ENCODE results near the gene ITSN1. TPM values are rescaled to one million over a fixed set of nuclear protein-coding genes. Genes with fewer than 3 reads are reported as not detected.

The ITSN1 gene
- total RNA-seq, 1 experiment from 2014 or later = 88.5 TPM

- Histone ChIP-seq H3K4me1 (peaks cover 11% of the 10 kb centered on the region; the same call in 1 of the 2 replicates), H3K9me3 (no peaks in the 10 kb centered on the region), H3K36me3 (ENCODE audit: control insufficient read depth, insufficient read depth, low read length) (peaks cover 1% of the 10 kb centered on the region; the same call in 1 of the 2 replicates), H3K4me3 (ENCODE audit: low read depth, low read length) (no peak overlapping the region), H3K27me3 (replicated peaks; ENCODE audit: control insufficient read depth, insufficient read depth, low read length) (no peaks in the 10 kb centered on the region)
- intact Hi-C loops (cut with micrococcal nuclease; ENCODE audit: unreplicated experiment) = no loop called here
- no peak for TF ChIP-seq CTCF (IDR thresholded peaks at IDR 0.05; ENCODE audit: insufficient read depth in 1 of 2, low read depth in 1 of 2, low read length in 1 of 2, severe bottlenecking in 1 of 2, unreplicated experiment in 1 of 2)
- Mint-ChIP-seq H3K4me3 (ENCODE audit: unreplicated experiment) (no peak overlapping the region), H3K27ac (ENCODE audit: unreplicated experiment) (no peak overlapping the region), H3K4me1 (ENCODE audit: low read depth, unreplicated experiment) (peaks cover 17% of the 10 kb centered on the region), H3K9me3 (ENCODE audit: unreplicated experiment) (peaks cover 9% of the 10 kb centered on the region), H3K27me3 (ENCODE audit: insufficient read depth, unreplicated experiment) (no peaks in the 10 kb centered on the region), H3K36me3 (ENCODE audit: insufficient read depth, unreplicated experiment) (peaks cover 56% of the 10 kb centered on the region)
- no TSS peak for BruUV-seq (replicated peaks)
- no peak for DNase-seq
- POLR2A ChIA-PET = no interaction called here
- CTCF ChIA-PET = no interaction called here
These were observed 133.0 kb downstream of the ITSN1 start for GRCh38 chr21:33775100-33775828.

GRCh38 chr21:33780631-33781030 lies 138.3 kb downstream of the ITSN1 start:
- intact Hi-C loops (cut with micrococcal nuclease; ENCODE audit: unreplicated experiment) = no loop called here
- peaks cover 66% of the 10 kb centered on the region for H3K36me3 Mint-ChIP-seq (ENCODE audit: insufficient read depth, unreplicated experiment)

GRCh38 chr21:33781121-33781520 lies 138.8 kb downstream of the ITSN1 start:
- Mint-ChIP-seq H3K9me3 (ENCODE audit: unreplicated experiment) (no peaks in the 10 kb centered on the region), H3K4me3 (ENCODE audit: unreplicated experiment) (no peak overlapping the region), H3K36me3 (ENCODE audit: insufficient read depth, unreplicated experiment) (peaks cover 61% of the 10 kb centered on the region), H3K4me1 (ENCODE audit: low read depth, unreplicated experiment) (no peaks in the 10 kb centered on the region), H3K27ac (ENCODE audit: unreplicated experiment) (no peak overlapping the region), H3K27me3 (ENCODE audit: insufficient read depth, unreplicated experiment) (no peaks in the 10 kb centered on the region)
- intact Hi-C loops (cut with micrococcal nuclease; ENCODE audit: unreplicated experiment) = no loop called here
- no TSS peak for BruUV-seq (replicated peaks)
- Histone ChIP-seq H3K9me3 (no peaks in the 10 kb centered on the region), H3K4me1 (no peaks in the 10 kb centered on the region), H3K4me3 (ENCODE audit: low read depth, low read length) (no peak overlapping the region), H3K36me3 (ENCODE audit: control insufficient read depth, insufficient read depth, low read length) (no peaks in the 10 kb centered on the region), H3K27me3 (replicated peaks; ENCODE audit: control insufficient read depth, insufficient read depth, low read length) (no peaks in the 10 kb centered on the region)
- TF ChIP-seq CTCF (IDR thresholded peaks at IDR 0.05; ENCODE audit: insufficient read depth in 1 of 2, low read depth in 1 of 2, low read length in 1 of 2, severe bottlenecking in 1 of 2, unreplicated experiment in 1 of 2) = no peak
- ChIA-PET CTCF (no interaction called here), POLR2A (no interaction called here)
- DNase-seq = no peak

More at GRCh38 chr21:33780631-33781030, 138.3 kb downstream of the ITSN1 start:
- H3K4me3 ChIP-seq (ENCODE audit: low read depth, low read length) = no peak overlapping the region
- no peaks in the 10 kb centered on the region for H3K36me3 ChIP-seq (ENCODE audit: control insufficient read depth, insufficient read depth, low read length)
- no peak for DNase-seq
- no peaks in the 10 kb centered on the region for H3K27me3 ChIP-seq (replicated peaks; ENCODE audit: control insufficient read depth, insufficient read depth, low read length)
- Mint-ChIP-seq H3K27ac (ENCODE audit: unreplicated experiment) (no peak overlapping the region), H3K4me3 (ENCODE audit: unreplicated experiment) (no peak overlapping the region), H3K9me3 (ENCODE audit: unreplicated experiment) (no peaks in the 10 kb centered on the region), H3K4me1 (ENCODE audit: low read depth, unreplicated experiment) (no peaks in the 10 kb centered on the region), H3K27me3 (ENCODE audit: insufficient read depth, unreplicated experiment) (no peaks in the 10 kb centered on the region)
- no peak for TF ChIP-seq CTCF (IDR thresholded peaks at IDR 0.05; ENCODE audit: insufficient read depth in 1 of 2, low read depth in 1 of 2, low read length in 1 of 2, severe bottlenecking in 1 of 2, unreplicated experiment in 1 of 2)
- no TSS peak for BruUV-seq (replicated peaks)
- no peaks in the 10 kb centered on the region for H3K9me3 ChIP-seq
- POLR2A ChIA-PET = interaction anchor here (0.5 kb wide), 1 partner anchor 237 kb away, joined by 4 read pairs; no protein-coding TSS in a partner anchor
- CTCF ChIA-PET = no interaction called here
- H3K4me1 ChIP-seq = no peaks in the 10 kb centered on the region

Data from Caco-2 (cell line).